SK-N-SH (cell line): Measurements from ENCODE around the gene SORCS3. TPM values are rescaled to one million over a fixed set of nuclear protein-coding genes. Genes with fewer than 3 reads are reported as not detected.
A peak's percentile ranks its signal among the peaks of the same experiment; 100 is the strongest.

Experiments used
- CTCF ChIA-PET: fragments of 300-600, 350-600 bp; formaldehyde crosslinking; extraction: SDS; loops from one replicate; lab custom pipeline; 2021; lab: Yijun Ruan, JAX
- POLR2A ChIA-PET: fragments of 350-600 bp; sonication (Branson Sonifier 250); formaldehyde crosslinking; extraction: SDS; loops from one replicate; lab custom pipeline; 2020; ENCODE audit warnings: antibody characterized with exemption, inconsistent platforms; lab: Yijun Ruan, JAX
- DNase-seq: peaks from one replicate; pipeline ENCODE4 v3.0.0; 2012
- H2AFZ ChIP-seq: fragments of 200-600 bp; sonication (generic); 2 replicates; pipeline ENCODE4 v1.8.1; 2016; ENCODE audit warnings: antibody characterized with exemption, mild to moderate bottlenecking, low read depth
- H3F3A ChIP-seq: fragments of 200-600 bp; sonication (generic); replicated peaks from 2 replicates; pipeline ENCODE3; 2016; ENCODE audit warnings: antibody characterized with exemption, mild to moderate bottlenecking; ENCODE audit not compliant: insufficient read depth
- H3K27ac ChIP-seq, 2 experiments: fragments of 200-500 bp in 1 of 2; fragments of 200-600 bp in 1 of 2; sonication (Bioruptor generic) in 1 of 2; sonication (generic), shearing (Covaris generic) in 1 of 2; 2 replicates each; pipeline versions ENCODE4 v1.5.1 to v1.6.1; 2014 to 2016; ENCODE audit warnings: low read depth in 2 of 2, inconsistent platforms in 1 of 2, low read length in 1 of 2, mild to moderate bottlenecking in 1 of 2, mixed read lengths in 1 of 2
- H3K27me3 ChIP-seq: fragments of 200-600 bp; sonication (generic), shearing (Covaris generic); 2 replicates; pipeline ENCODE4 v1.6.1; 2016; ENCODE audit warnings: mixed run types; ENCODE audit not compliant: insufficient read depth
- H3K36me3 ChIP-seq, 2 experiments: fragments of 200-500 bp in 1 of 2; fragments of 200-600 bp in 1 of 2; sonication (Bioruptor generic) in 1 of 2; sonication (generic) in 1 of 2; replicated peaks in 1 of 2; 2 replicates each; pipeline versions ENCODE3 to v1.5.1; 2014 to 2016; ENCODE audit warnings: low read length in 1 of 2, mild to moderate bottlenecking in 1 of 2; ENCODE audit not compliant: insufficient read depth in 2 of 2, control insufficient read depth in 1 of 2
- H3K4me1 ChIP-seq, 2 experiments: fragments of 200-500 bp in 1 of 2; fragments of 200-600 bp in 1 of 2; sonication (Bioruptor generic) in 1 of 2; sonication (generic), shearing (Covaris generic) in 1 of 2; 2 replicates each; pipeline versions ENCODE4 v1.5.1 to v1.6.1; 2014 to 2016; ENCODE audit warnings: low read depth in 1 of 2, low read length in 1 of 2, mixed run types in 1 of 2; ENCODE audit not compliant: insufficient read depth in 2 of 2, control insufficient read depth in 1 of 2
- H3K4me2 ChIP-seq: fragments of 200-600 bp; sonication (generic), shearing (Covaris generic); 2 replicates; pipeline ENCODE4 v1.6.1; 2017; ENCODE audit warnings: mixed run types
- H3K4me3 ChIP-seq, 2 experiments: fragments of 200-500 bp in 1 of 2; fragments of 200-600 bp in 1 of 2; sonication (Bioruptor generic) in 1 of 2; sonication (generic), shearing (Covaris generic) in 1 of 2; 2 replicates each; pipeline versions ENCODE4 v1.5.1 to v1.8.1; 2014 to 2016; ENCODE audit warnings: low read depth in 2 of 2, inconsistent platforms in 1 of 2, low read length in 1 of 2, mild to moderate bottlenecking in 1 of 2, mixed read lengths in 1 of 2, moderate library complexity in 1 of 2
- H3K79me2 ChIP-seq: fragments of 200-600 bp; sonication (generic); 2 replicates; pipeline ENCODE4 v1.8.1; 2017; ENCODE audit warnings: mild to moderate bottlenecking; ENCODE audit not compliant: insufficient read depth
- H3K9ac ChIP-seq: fragments of 200-600 bp; sonication (generic); 2 replicates; pipeline ENCODE4 v1.6.1; 2017; ENCODE audit warnings: mixed run types
- H3K9me2 ChIP-seq: fragments of 200-600 bp; sonication (generic); 2 replicates; pipeline ENCODE4 v1.6.1; 2017; ENCODE audit warnings: mixed run types
- H3K9me3 ChIP-seq: fragments of 200-600 bp; sonication (generic); 2 replicates; pipeline ENCODE4 v1.6.1; 2017; ENCODE audit warnings: mixed run types, mild to moderate bottlenecking, moderate library complexity
- H4K20me1 ChIP-seq: fragments of 200-600 bp; sonication (generic); 2 replicates; pipeline ENCODE4 v1.6.1; 2017; ENCODE audit warnings: mild to moderate bottlenecking, mixed run types; ENCODE audit not compliant: insufficient read depth
- EP300 ChIP-seq, 2 experiments: IDR thresholded peaks; 2 replicates each; pipeline versions ENCODE4 v1.4.0 to v1.6.1; 2012; ENCODE audit warnings: borderline replicate concordance in 1 of 2, low read depth in 1 of 2, low read length in 1 of 2
- FOXJ3 ChIP-seq: sonication (generic); formaldehyde crosslinking; IDR thresholded peaks from 2 replicates; pipeline ENCODE4 v1.5.1; 2020; ENCODE audit warnings: mild to moderate bottlenecking, missing genetic modification reagents
- FOXM1 ChIP-seq: IDR thresholded peaks from 2 replicates; pipeline ENCODE4 v1.4.0; 2012; ENCODE audit warnings: low read depth, mild to moderate bottlenecking
- GATA2 ChIP-seq: sonication (generic); formaldehyde crosslinking; IDR thresholded peaks from 2 replicates; pipeline ENCODE4 v1.5.0; 2020; ENCODE audit warnings: mild to moderate bottlenecking, missing genetic modification reagents
- NFIC ChIP-seq: IDR thresholded peaks from 2 replicates; pipeline ENCODE4 v1.4.0; 2012; ENCODE audit warnings: borderline replicate concordance
- RAD21 ChIP-seq: IDR thresholded peaks from 2 replicates; pipeline ENCODE4 v1.6.1; 2012; ENCODE audit warnings: mild to moderate bottlenecking, low read length
- REST ChIP-seq: IDR thresholded peaks from 2 replicates; pipeline ENCODE4 v1.6.1; 2012; ENCODE audit warnings: mild to moderate bottlenecking, low read depth, low read length, moderate library complexity
- SIN3A ChIP-seq: IDR thresholded peaks from 2 replicates; pipeline ENCODE4 v1.6.1; 2012; ENCODE audit warnings: low read depth, mild to moderate bottlenecking, low read length, moderate library complexity, borderline replicate concordance
- SMC3 ChIP-seq: IDR thresholded peaks from 2 replicates; pipeline ENCODE4 v1.6.1; 2012; ENCODE audit warnings: low read depth, low read length, improper control_type of control experiment
- TCF12 ChIP-seq: IDR thresholded peaks from 2 replicates; pipeline ENCODE4 v1.4.0; 2012
- YY1 ChIP-seq: IDR thresholded peaks from 2 replicates; pipeline ENCODE4 v1.4.0; 2012; ENCODE audit warnings: low read depth, mild to moderate bottlenecking
- WGBS: methylation state at CpG from one replicate; pipeline ENCODE4 v1.1.6; 2017; ENCODE audit warnings: low lambda C conversion rate; 5-methylcytosine and 5-hydroxymethylcytosine counted together
- polyA plus RNA-seq, 3 experiments: library from polyadenylated mRNA; depleted of rRNA; stranded (reverse); fragments of >200 nt; gene quantifications; 2 replicates each; pipeline ENCODE4 v1.2.3, GENCODE V29; 2012
- TF ChIP-seq, protein P1 (sequence below): fragments of 150-350 bp; IDR thresholded peaks from 2 replicates; pipeline ENCODE4 v1.6.1; 2017; ENCODE audit warnings: antibody characterized with exemption, low read length, low read depth, borderline replicate concordance
- TF ChIP-seq, protein P2 (sequence below): IDR thresholded peaks from 2 replicates; pipeline ENCODE4 v1.4.0; 2012; ENCODE audit warnings: low read depth, borderline replicate concordance
- TF ChIP-seq, protein P3 (sequence below): IDR thresholded peaks from 2 replicates; pipeline ENCODE4 v1.4.0; 2012; ENCODE audit warnings: low read depth, borderline replicate concordance

SORCS3 gene
- polyA plus RNA-seq, 1 of the 3 experiments (the other 2 are of a cell fraction), result not detected

DNA sequence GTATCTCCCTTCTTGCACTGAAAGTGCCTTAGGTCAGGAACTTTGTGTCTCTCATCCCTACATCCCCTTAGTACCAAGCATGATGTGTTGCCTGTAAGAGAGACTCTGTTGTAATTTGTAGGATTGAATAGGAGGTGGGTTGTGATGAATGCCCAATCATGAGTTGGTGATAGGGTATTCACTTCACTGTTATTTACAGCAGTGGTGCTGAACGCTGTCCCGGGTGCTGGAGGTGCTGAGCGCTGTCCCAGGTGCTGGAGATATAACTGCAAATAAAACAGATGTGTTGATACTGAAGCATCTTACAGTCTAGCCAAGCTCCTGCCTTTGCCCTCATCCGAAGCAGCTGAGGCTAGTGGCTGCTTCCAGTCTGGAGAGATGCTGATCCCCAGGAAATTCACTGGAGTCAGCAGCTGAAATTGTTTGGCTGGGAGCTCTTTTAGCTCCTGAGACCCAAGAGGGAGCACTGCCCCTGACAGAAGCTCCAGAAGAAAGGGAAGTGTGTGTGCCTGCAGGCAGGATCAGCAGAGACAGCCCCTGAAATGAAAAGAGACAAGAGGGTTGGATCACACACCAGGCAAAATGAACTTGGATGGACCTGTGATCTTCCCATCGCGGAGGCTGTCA, 183.4 kb downstream of the SORCS3 start:
- no peaks in the 10 kb centered on the region for H3K9me2 ChIP-seq
- no peaks in the 10 kb centered on the region for H3K27me3 ChIP-seq
- no peak overlapping the region for H3K4me2 ChIP-seq
- no peaks in the 10 kb centered on the region for H4K20me1 ChIP-seq
- no peak overlapping the region for H2AFZ ChIP-seq
- ChIA-PET CTCF (interaction anchor here (1.1 kb wide), 1 partner anchor 33 kb away, joined by 3 read pairs; no protein-coding TSS in a partner anchor), POLR2A (no interaction called here)
- no peak overlapping the region for H3K9ac ChIP-seq
- no peaks in the 10 kb centered on the region for H3K36me3 ChIP-seq
- TF ChIP-seq REST, result peak; percentile 88
- TF ChIP-seq, protein P1, sequence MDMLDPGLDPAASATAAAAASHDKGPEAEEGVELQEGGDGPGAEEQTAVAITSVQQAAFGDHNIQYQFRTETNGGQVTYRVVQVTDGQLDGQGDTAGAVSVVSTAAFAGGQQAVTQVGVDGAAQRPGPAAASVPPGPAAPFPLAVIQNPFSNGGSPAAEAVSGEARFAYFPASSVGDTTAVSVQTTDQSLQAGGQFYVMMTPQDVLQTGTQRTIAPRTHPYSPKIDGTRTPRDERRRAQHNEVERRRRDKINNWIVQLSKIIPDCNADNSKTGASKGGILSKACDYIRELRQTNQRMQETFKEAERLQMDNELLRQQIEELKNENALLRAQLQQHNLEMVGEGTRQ, result no peak
- no peaks in the 10 kb centered on the region for H3K9me3 ChIP-seq
- H3K4me1 ChIP-seq, result no peaks in the 10 kb centered on the region
- no peaks in the 10 kb centered on the region for H3F3A ChIP-seq
- H3K4me3 ChIP-seq, result no peak overlapping the region
- no peak for DNase-seq
- WGBS, result 48% methylated on average over 5 of the region's 6 CpGs
- H3K27ac ChIP-seq, result no peak overlapping the region
- no peaks in the 10 kb centered on the region for H3K79me2 ChIP-seq

GRCh38 chr10:104831272-104831671, 190.2 kb downstream of the SORCS3 start:
- Histone ChIP-seq H3K27me3 (no peaks in the 10 kb centered on the region), H3K4me3 (no peak overlapping the region), H3K4me2 (no peak overlapping the region), H4K20me1 (no peaks in the 10 kb centered on the region), H2AFZ (no peak overlapping the region), H3F3A (no peaks in the 10 kb centered on the region), H3K79me2 (no peaks in the 10 kb centered on the region), H3K9me2 (no peaks in the 10 kb centered on the region), H3K9me3 (no peaks in the 10 kb centered on the region), H3K27ac (no peak overlapping the region), H3K9ac (no peak overlapping the region), H3K36me3 (no peaks in the 10 kb centered on the region), H3K4me1 (no peaks in the 10 kb centered on the region; a peak in 1 of 4 replicates)
- WGBS, result 12% methylated on average over 5 of the region's 5 CpGs
- ChIA-PET POLR2A (no interaction called here), CTCF (no interaction called here)
- DNase-seq, result no peak
- TF ChIP-seq SMC3 (no peak), SIN3A (no peak), EP300 (IDR thresholded peaks at IDR 0.05; ENCODE audit: borderline replicate concordance in 1 of 2, low read depth in 1 of 2, low read length in 1 of 2) (no peak), NFIC (no peak), GATA2 (CRISPR knock-in tag) (no peak), TCF12 (no peak), YY1 (no peak), FOXM1 (no peak), FOXJ3 (CRISPR knock-in tag) (no peak), RAD21 (no peak)
- TF ChIP-seq, protein P2, sequence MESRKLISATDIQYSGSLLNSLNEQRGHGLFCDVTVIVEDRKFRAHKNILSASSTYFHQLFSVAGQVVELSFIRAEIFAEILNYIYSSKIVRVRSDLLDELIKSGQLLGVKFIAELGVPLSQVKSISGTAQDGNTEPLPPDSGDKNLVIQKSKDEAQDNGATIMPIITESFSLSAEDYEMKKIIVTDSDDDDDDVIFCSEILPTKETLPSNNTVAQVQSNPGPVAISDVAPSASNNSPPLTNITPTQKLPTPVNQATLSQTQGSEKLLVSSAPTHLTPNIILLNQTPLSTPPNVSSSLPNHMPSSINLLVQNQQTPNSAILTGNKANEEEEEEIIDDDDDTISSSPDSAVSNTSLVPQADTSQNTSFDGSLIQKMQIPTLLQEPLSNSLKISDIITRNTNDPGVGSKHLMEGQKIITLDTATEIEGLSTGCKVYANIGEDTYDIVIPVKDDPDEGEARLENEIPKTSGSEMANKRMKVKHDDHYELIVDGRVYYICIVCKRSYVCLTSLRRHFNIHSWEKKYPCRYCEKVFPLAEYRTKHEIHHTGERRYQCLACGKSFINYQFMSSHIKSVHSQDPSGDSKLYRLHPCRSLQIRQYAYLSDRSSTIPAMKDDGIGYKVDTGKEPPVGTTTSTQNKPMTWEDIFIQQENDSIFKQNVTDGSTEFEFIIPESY, result no peak
- TF ChIP-seq, protein P3, sequence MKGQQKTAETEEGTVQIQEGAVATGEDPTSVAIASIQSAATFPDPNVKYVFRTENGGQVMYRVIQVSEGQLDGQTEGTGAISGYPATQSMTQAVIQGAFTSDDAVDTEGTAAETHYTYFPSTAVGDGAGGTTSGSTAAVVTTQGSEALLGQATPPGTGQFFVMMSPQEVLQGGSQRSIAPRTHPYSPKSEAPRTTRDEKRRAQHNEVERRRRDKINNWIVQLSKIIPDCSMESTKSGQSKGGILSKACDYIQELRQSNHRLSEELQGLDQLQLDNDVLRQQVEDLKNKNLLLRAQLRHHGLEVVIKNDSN, result no peak
